Anterior cingulate cortex (tissue), 58 donors: ENCODE measurements around the gene WT1.
"Not testable (repeated sequence)": the region's sequence is repeated elsewhere in the genome, so short reads cannot be mapped to it uniquely, and the experiment has no call there.

Experiments
- DNase-seq, 58 donors: peaks; one replicate each; lab custom pipeline; 2025; lab: John Stamatoyannopoulos, UW

Gene WT1

GRCh38 chr11:32435511-32435941, at the start of gene WT1:
WT1 (minus strand) TSS chr11:32435539.
- no peak for DNase-seq

- DNase-seq = no peak
These were observed 44.0 kb upstream of the WT1 start for GRCh38 chr11:32479291-32479690.

GRCh38 chr11:32478277-32478731, 43.0 kb upstream of the WT1 start:
- no peak for DNase-seq

DNA sequence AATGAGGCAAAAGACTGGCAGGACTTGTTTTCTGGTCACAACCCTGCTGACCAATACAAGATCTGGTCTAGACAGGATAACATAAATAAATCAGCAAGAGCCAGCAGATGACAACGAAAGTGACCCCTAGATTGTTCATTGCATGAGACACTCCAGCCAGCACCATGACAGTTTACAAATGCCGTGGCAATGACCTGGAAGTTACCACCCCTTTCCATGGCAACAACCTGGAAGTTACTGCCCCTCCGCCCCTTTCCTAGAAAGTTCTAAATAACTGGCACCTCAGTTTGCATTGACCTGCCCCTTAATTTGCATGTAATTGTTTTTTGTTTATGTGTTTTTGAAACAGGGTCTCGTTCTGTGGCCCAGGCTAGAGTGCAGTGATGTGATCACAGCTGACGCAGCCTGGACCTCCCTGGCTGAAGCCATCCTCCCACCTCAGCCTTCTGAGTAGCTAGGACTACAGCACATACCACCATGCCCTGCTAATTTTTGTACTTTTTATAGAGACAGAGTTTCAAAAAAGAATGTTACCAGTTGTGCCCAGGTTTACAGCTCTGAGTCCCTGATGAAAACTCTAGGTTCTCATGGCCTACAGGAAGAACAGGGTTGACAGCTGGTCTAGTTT, 38.1 kb upstream of the WT1 start:
- no peak for DNase-seq

GRCh38 chr11:32472226-32472625, 36.9 kb upstream of the WT1 start:
- DNase-seq = no peak

- DNase-seq = not testable (repeated sequence)
These were observed 36.2 kb upstream of the WT1 start for GRCh38 chr11:32471544-32471943.

GRCh38 chr11:32469791-32470190, 34.5 kb upstream of the WT1 start:
- no peak for DNase-seq

DNA sequence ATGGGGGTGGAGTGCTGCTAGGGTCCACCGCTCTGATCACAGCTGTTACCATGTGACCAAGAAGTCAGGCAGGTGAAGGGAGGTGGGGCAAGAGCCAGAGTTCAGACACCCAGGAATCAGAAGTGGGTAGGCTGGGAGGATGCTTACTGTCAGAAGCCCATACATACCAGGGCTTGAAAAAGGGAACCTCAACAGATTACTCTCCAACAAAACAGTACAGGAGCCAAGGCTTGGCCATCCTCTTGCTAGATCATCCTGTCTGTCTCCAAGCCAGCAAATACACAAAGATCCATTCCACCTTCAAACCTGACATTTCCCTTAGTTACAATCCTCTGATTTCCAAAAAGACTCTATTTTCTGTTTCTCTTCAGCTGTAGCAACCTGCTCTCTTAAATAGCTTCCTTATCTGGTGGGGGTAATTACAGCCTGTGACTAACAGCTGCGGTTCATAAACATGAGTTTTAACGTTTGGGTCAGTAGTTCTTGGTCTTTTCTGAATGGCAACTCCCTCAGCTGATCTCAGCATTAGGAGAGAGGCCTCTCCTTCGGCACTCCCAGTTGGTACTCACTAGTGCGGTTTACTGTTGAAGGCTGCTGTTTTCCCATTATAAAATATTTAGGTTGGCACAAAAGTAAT, 31.1 kb upstream of the WT1 start:
- DNase-seq = no peak

DNA sequence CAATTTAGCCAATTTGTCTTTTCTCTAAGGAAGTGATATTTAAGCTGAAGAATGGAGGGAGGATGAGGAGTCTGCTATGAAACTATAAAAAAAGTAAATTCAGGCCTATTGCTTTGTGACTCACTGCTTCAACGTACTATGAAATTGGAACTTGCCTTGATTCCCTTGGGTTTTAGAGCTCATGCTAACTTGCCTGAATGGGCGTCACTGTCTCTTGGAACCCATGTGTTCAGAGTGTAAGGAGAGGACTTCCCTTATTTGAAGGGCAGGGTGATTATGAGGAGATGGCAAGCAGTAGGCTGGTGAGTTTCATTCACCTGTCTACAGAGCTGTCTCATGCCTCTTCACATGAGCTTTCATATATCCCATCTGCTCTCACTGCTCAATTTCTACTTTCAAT, 28.7 kb upstream of the WT1 start:
- no peak for DNase-seq

- no peak for DNase-seq
These were observed 26.8 kb upstream of the WT1 start for GRCh38 chr11:32462011-32462690.

DNA sequence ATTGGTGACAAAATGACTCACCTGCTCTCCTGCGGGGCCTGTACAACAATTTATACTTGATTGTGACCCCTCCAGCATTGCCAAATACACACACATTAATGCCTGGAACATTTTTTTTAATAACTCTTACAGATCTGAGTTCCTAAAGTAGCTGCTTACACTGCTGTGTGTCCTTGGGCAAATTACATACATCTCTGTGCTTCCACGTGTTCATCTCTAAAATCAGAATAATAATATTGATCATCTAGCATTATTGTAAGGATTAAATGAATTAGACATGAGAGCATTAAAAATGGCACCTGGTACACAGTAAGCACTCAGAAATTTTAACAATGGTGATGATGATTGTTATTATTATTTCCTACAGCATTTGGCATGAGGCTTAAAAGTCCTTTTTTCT, 21.5 kb upstream of the WT1 start:
- no peak for DNase-seq

DNA sequence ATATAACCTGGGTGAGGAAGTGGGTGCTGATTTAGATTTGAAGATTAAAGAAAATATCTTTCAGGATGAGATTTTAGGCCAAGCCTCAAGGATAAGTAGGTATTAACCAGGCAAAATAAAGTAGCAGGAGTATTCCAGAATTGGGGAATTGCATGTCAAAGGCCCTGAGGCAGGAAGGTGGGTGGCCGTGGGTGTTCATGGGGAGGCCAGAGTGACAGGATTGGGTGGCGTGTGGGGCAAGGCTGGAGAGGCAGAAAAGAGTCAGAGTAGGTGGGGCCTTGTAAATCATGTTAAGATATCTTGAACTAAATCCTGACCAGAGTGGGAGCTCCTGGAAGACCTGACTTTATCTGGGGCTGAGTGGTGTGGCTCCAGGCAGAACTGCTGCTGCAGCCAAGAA, 19.7 kb upstream of the WT1 start:
- no peak for DNase-seq

DNA sequence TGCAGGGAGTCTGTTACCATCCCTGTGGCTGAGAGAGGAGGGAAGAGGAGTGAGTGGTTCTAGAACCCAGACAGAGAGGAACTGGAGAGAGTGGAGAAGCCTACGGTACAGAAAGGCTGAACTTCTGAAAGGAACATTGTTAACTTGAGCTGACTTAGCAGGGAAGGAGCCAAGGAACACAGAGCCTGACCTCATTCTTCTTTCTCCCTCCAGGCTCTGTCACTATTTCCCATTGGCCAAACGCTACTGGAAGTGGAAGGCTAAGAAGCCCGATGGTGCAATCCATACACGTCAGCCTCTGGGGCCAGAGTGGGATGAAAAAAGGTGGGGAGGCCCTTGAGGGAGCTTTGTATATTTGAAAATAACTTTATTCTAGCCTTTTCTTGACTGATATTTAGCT, 16.5 kb upstream of the WT1 start:
- DNase-seq = peak in 14 of 58 donors; percentile 1 to 16 (median 6)

DNA sequence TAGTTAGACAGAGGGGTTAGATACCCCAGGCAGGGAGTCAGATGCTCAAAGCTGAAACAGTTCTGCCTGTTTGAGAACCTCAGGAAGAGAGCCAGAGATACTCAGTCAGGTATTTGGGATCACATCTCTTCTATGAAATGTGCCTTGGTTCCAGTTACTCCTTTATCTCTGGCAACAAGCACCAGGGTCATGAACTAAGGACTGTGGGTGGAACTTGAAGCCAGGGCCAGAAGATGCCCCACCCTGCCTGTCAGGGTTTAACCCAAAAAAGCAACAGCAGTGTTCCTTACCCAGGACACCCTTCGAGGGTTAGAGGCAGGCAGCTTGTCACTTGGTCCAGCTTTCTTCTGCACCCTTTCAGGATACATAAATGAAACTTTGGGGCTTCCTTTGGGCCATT, 15.0 kb upstream of the WT1 start:
- no peak for DNase-seq

DNA sequence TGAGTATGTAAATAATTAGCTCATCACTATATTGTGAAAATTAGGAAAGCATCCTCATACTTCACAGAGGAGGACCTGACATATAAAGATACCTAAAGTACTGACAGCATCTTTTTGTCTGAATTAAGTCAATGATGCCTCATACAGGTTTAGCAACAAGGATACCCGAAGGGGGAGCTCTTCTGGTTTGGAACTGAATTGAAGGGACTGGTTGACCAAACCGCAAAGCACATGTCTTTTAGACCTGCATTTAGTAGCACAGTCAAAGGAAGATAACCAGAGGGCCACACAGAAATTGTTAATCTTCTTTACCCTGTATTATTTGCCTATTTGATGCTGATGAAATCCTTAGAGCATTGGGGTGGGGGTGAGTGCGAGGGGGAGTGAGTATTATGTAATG, 12.9 kb upstream of the WT1 start:
- no peak for DNase-seq

DNA sequence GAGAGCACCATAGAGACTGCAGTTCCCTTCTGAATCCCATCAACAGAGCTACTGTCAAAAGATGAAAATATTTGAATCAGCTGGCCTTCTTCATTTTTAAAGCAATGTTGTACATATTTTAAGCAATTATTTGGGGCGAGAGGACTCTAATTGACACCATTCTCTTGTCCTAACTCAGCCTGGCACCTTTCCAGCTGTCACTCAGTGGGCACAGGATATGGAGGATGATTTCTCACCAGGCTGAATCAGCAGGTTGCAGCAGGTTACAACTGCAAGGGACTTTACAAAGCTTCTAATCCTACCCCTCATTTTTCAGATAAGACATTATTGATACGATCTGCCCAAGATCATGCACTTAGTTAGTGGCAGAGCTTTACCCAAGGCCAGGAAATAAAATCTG, 11.9 kb upstream of the WT1 start:
- DNase-seq = no peak

GRCh38 chr11:32446227-32446626, 10.9 kb upstream of the WT1 start:
- DNase-seq = no peak

DNA sequence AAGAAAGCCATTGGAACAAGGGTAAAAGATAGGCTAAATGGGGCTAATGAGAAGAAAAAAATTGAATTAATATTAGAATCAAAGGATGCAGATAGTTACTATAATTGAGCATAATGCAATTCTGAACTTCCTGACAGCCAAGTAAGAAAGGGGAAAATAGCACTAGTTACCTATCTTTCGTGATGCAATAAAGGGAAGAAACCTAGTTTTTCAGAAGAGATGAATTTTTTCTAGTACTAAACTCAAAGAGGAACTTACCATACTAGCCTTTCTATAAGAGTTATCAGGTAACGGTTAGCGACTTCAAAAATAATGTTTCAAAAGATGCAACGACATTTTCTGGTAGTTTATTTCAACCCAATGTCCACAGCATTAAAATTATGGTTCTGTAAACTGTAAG, 8.8 kb upstream of the WT1 start:
- no peak for DNase-seq

DNA sequence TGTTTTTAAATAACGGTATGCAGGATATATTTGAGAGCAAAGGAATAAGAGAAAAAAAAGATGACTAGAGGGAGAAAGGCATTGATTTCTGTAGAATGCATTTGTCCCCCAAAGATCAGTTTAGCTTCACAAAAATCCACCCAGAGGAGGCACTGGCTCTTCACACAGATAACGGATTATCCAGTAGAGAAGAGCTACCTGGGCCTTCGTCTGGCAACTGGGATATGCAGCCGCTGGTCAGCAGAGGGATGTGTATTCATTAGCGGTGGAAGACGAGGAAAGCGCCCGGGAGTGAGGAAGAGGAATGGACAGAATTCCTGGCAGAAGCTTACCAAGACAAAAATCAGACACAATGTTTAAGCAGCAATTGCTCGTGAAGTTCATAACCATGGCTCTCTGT, 5.6 kb upstream of the WT1 start:
- DNase-seq = no peak

DNA sequence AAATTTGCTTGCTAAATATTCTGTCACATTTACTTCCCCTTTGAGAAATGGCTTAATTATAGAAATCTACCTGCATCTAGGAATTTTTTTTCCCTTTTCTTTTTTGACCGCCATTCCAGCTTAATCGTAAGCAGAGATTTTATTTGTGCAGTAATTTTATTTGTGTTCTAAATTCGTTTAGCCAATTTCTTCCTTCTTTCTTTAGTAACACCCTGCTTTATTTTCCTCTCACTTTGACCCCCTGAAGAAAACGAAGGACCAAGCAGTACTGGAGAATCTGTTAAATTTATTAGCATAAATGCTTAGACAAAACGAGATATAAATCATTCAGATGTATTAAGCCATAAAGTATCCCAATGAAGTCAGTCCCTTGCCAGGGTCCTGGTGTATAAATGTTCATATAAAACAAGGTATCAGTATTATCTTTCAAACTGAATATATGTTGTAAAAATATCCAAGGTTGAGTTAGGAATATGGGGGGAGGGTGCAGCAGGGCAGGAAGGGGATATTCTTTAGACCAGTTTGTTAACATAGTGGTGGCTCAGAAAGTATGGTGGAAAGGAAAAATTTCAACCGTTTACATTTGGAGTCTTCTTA, 5.1 kb upstream of the WT1 start:
- DNase-seq = no peak

- DNase-seq = no peak
These were observed 4.3 kb upstream of the WT1 start for GRCh38 chr11:32439501-32440210.
